HepG2 (cell line): ENCODE results near the gene VWA7. TPM values are rescaled to one million over a fixed set of nuclear protein-coding genes. Genes with fewer than 3 reads are reported as not detected.

Experiments used
- AHR ChIP-seq: IDR thresholded peaks from 2 replicates; pipeline ENCODE4 v1.6.1; 2018; ENCODE audit warnings: missing genetic modification reagents, missing compliant biosample characterization
- CBX5 ChIP-seq: sonication (generic); formaldehyde crosslinking; IDR thresholded peaks from 2 replicates; pipeline ENCODE4 v1.4.0; 2020; ENCODE audit warnings: missing genetic modification reagents, borderline replicate concordance
- GATAD1 ChIP-seq: IDR thresholded peaks from 2 replicates; pipeline ENCODE4 v1.6.1; 2016; ENCODE audit warnings: missing genetic modification reagents, missing compliant biosample characterization
- KDM2A ChIP-seq: sonication (generic); formaldehyde crosslinking; IDR thresholded peaks from 2 replicates; pipeline ENCODE4 v1.4.0; 2020; ENCODE audit warnings: low read depth, missing genetic modification reagents, borderline replicate concordance
- MYNN ChIP-seq: sonication (generic); formaldehyde crosslinking; IDR thresholded peaks from 2 replicates; pipeline ENCODE4 v1.4.0; 2020; ENCODE audit warnings: mild to moderate bottlenecking, low read depth, missing genetic modification reagents
- NFIB ChIP-seq: sonication (generic); formaldehyde crosslinking; IDR thresholded peaks from 2 replicates; pipeline ENCODE4 v1.9.0; 2021; ENCODE audit warnings: missing genetic modification reagents, mild to moderate bottlenecking, borderline replicate concordance
- PAWR ChIP-seq: sonication (generic); formaldehyde crosslinking; IDR thresholded peaks from 2 replicates; pipeline ENCODE4 v1.4.0; 2020; ENCODE audit warnings: missing genetic modification reagents, mild to moderate bottlenecking, borderline replicate concordance
- PHF8 ChIP-seq: sonication (generic); formaldehyde crosslinking; IDR thresholded peaks from 2 replicates; pipeline ENCODE4 v1.5.0; 2020; ENCODE audit warnings: missing genetic modification reagents
- ZBTB42 ChIP-seq: sonication (generic); formaldehyde crosslinking; IDR thresholded peaks from 2 replicates; pipeline ENCODE4 v1.5.0; 2020; ENCODE audit warnings: mild to moderate bottlenecking, missing genetic modification reagents
- ZBTB7A ChIP-seq: sonication (generic); formaldehyde crosslinking; IDR thresholded peaks from 2 replicates; pipeline ENCODE4 v1.8.0; 2022; ENCODE audit warnings: mild to moderate bottlenecking, missing genetic modification reagents
- ZNF329 ChIP-seq: sonication (generic); formaldehyde crosslinking; IDR thresholded peaks from 2 replicates; pipeline ENCODE4 v1.9.0; 2021; ENCODE audit warnings: low read depth, mild to moderate bottlenecking, missing genetic modification reagents
- ZNF33A ChIP-seq: sonication (generic); formaldehyde crosslinking; IDR thresholded peaks from 2 replicates; pipeline ENCODE4 v1.5.1; 2020; ENCODE audit warnings: missing genetic modification reagents, mild to moderate bottlenecking, moderate library complexity, borderline replicate concordance
- ZNF788 ChIP-seq: sonication (generic); formaldehyde crosslinking; IDR thresholded peaks from 2 replicates; pipeline ENCODE4 v1.5.0; 2020; ENCODE audit warnings: mild to moderate bottlenecking, missing genetic modification reagents, borderline replicate concordance
- polyA plus RNA-seq, 8 experiments: library from polyadenylated mRNA; depleted of rRNA in 3 of 8; stranded (reverse) in 7 of 8; unstranded in 1 of 8; fragments of >200 nt; fragmentation: Illumina TruSeq in 4 of 8; extraction: Trizol in 4 of 8; gene quantifications; 2 replicates each; pipeline versions ENCODE4 v1.2.1 to v1.2.3, GENCODE V29; 2011 to 2016; ENCODE audit warnings: low read depth in 4 of 8, missing spikeins in 1 of 8, mixed read lengths in 1 of 8; ENCODE audit not compliant: insufficient read depth in 1 of 8
- total RNA-seq, 5 experiments: library from RNA; depleted of rRNA; stranded (reverse); fragments of >200 nt; fragmentation: Illumina TruSeq; extraction: Trizol; gene quantifications; 2 replicates each; pipeline ENCODE4 v1.2.3, GENCODE V29; 2016; ENCODE audit warnings: low read depth in 1 of 5
- TF ChIP-seq, protein P1 (sequence below): sonication (generic); formaldehyde crosslinking; IDR thresholded peaks from 2 replicates; pipeline ENCODE4 v1.9.0; 2022; ENCODE audit warnings: missing genetic modification reagents, mild to moderate bottlenecking, borderline replicate concordance
- TF ChIP-seq, protein P2 (sequence below): sonication (generic); formaldehyde crosslinking; IDR thresholded peaks from 2 replicates; pipeline ENCODE4 v1.5.1; 2020; ENCODE audit warnings: missing genetic modification reagents, mild to moderate bottlenecking, borderline replicate concordance
- TF ChIP-seq, protein P3 (sequence below): sonication (generic); formaldehyde crosslinking; IDR thresholded peaks from 2 replicates; pipeline ENCODE4 v1.4.0; 2020; ENCODE audit warnings: missing genetic modification reagents, borderline replicate concordance
- TF ChIP-seq, protein P4 (sequence below): sonication (generic); formaldehyde crosslinking; IDR thresholded peaks from 2 replicates; pipeline ENCODE4 v1.4.0; 2020; ENCODE audit warnings: missing genetic modification reagents

Gene VWA7
- total and polyA plus RNA-seq, 2 of the 13 experiments (the other 11 are each of a cell fraction or from before 2014, with no cell fraction given) = 0.86 to 3.3 TPM

DNA sequence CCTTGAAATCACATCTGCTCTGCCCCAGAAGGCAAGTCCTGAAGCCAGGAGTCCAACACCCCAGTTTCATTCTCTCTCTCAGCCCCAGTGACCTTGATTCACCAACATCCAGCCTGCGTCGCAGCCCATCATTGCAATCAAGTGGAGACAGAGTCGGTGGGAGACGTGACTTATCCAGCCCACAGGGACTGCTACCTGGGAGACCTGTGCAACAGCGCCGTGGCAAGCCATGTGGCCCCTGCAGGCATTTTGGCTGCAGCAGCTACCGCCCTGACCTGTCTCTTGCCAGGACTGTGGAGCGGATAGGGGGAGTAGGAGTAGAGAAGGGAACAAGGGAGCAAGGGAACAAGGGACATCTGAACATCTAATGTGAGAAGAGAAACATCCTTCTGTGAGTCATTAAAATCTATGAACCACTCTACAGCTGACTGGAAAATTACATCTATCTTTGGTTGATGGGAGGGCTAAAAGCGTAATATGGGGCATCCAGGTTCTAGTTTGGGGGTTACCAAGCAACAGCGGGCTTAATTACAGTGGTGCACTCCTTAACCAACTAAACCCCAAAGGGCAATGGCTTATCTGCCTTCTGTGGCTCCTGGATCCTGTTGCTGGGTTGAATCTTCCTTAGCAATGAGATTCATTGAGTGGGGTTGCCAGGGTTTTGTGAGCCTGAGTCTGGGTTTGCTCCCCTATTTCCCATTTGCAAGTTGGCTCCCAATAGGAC is 59.5 kb downstream of the VWA7 start (continued):
- TF ChIP-seq, protein P1, sequence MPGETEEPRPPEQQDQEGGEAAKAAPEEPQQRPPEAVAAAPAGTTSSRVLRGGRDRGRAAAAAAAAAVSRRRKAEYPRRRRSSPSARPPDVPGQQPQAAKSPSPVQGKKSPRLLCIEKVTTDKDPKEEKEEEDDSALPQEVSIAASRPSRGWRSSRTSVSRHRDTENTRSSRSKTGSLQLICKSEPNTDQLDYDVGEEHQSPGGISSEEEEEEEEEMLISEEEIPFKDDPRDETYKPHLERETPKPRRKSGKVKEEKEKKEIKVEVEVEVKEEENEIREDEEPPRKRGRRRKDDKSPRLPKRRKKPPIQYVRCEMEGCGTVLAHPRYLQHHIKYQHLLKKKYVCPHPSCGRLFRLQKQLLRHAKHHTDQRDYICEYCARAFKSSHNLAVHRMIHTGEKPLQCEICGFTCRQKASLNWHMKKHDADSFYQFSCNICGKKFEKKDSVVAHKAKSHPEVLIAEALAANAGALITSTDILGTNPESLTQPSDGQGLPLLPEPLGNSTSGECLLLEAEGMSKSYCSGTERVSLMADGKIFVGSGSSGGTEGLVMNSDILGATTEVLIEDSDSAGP = peak; percentile 71; the same call in 1 of the 2 replicates
- TF ChIP-seq, protein P2, sequence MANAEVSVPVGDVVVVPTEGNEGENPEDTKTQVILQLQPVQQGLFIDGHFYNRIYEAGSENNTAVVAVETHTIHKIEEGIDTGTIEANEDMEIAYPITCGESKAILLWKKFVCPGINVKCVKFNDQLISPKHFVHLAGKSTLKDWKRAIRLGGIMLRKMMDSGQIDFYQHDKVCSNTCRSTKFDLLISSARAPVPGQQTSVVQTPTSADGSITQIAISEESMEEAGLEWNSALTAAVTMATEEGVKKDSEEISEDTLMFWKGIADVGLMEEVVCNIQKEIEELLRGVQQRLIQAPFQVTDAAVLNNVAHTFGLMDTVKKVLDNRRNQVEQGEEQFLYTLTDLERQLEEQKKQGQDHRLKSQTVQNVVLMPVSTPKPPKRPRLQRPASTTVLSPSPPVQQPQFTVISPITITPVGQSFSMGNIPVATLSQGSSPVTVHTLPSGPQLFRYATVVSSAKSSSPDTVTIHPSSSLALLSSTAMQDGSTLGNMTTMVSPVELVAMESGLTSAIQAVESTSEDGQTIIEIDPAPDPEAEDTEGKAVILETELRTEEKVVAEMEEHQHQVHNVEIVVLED (CRISPR knock-in tag) = no peak
- TF ChIP-seq NFIB (CRISPR knock-in tag) (no peak), KDM2A (peak; percentile 68; the same call in 1 of the 2 replicates), MYNN (CRISPR knock-in tag) (0 out of 2 replicates have a peak, but pooled peaks have one; percentile 85), PHF8 (CRISPR knock-in tag) (no peak), CBX5 (peak; percentile 74; the same call in 1 of the 2 replicates), ZNF33A (CRISPR knock-in tag) (no peak), AHR (peak; percentile 66; the same call in 1 of the 2 replicates), PAWR (CRISPR knock-in tag) (no peak), GATAD1 (peak; percentile 41; the same call in 1 of the 2 replicates), ZNF788 (no peak), ZBTB42 (no peak), ZNF329 (no peak), ZBTB7A (peak; percentile 50; the same call in 1 of the 2 replicates)
- TF ChIP-seq, protein P3, sequence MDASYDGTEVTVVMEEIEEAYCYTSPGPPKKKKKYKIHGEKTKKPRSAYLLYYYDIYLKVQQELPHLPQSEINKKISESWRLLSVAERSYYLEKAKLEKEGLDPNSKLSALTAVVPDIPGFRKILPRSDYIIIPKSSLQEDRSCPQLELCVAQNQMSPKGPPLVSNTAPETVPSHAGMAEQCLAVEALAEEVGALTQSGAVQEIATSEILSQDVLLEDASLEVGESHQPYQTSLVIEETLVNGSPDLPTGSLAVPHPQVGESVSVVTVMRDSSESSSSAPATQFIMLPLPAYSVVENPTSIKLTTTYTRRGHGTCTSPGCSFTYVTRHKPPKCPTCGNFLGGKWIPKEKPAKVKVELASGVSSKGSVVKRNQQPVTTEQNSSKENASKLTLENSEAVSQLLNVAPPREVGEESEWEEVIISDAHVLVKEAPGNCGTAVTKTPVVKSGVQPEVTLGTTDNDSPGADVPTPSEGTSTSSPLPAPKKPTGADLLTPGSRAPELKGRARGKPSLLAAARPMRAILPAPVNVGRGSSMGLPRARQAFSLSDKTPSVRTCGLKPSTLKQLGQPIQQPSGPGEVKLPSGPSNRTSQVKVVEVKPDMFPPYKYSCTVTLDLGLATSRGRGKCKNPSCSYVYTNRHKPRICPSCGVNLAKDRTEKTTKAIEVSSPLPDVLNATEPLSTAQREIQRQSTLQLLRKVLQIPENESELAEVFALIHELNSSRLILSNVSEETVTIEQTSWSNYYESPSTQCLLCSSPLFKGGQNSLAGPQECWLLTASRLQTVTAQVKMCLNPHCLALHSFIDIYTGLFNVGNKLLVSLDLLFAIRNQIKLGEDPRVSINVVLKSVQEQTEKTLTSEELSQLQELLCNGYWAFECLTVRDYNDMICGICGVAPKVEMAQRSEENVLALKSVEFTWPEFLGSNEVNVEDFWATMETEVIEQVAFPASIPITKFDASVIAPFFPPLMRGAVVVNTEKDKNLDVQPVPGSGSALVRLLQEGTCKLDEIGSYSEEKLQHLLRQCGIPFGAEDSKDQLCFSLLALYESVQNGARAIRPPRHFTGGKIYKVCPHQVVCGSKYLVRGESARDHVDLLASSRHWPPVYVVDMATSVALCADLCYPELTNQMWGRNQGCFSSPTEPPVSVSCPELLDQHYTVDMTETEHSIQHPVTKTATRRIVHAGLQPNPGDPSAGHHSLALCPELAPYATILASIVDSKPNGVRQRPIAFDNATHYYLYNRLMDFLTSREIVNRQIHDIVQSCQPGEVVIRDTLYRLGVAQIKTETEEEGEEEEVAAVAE (CRISPR knock-in tag) = 0 out of 2 replicates have a peak, but pooled peaks have one; percentile 36
- TF ChIP-seq, protein P4, sequence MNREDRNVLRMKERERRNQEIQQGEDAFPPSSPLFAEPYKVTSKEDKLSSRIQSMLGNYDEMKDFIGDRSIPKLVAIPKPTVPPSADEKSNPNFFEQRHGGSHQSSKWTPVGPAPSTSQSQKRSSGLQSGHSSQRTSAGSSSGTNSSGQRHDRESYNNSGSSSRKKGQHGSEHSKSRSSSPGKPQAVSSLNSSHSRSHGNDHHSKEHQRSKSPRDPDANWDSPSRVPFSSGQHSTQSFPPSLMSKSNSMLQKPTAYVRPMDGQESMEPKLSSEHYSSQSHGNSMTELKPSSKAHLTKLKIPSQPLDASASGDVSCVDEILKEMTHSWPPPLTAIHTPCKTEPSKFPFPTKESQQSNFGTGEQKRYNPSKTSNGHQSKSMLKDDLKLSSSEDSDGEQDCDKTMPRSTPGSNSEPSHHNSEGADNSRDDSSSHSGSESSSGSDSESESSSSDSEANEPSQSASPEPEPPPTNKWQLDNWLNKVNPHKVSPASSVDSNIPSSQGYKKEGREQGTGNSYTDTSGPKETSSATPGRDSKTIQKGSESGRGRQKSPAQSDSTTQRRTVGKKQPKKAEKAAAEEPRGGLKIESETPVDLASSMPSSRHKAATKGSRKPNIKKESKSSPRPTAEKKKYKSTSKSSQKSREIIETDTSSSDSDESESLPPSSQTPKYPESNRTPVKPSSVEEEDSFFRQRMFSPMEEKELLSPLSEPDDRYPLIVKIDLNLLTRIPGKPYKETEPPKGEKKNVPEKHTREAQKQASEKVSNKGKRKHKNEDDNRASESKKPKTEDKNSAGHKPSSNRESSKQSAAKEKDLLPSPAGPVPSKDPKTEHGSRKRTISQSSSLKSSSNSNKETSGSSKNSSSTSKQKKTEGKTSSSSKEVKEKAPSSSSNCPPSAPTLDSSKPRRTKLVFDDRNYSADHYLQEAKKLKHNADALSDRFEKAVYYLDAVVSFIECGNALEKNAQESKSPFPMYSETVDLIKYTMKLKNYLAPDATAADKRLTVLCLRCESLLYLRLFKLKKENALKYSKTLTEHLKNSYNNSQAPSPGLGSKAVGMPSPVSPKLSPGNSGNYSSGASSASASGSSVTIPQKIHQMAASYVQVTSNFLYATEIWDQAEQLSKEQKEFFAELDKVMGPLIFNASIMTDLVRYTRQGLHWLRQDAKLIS (CRISPR knock-in tag) = no peak
